GM12874 (cell line): ENCODE measurements around the gene FSIP1.

Experiments
- CTCF ChIP-seq: IDR thresholded peaks from 2 replicates; pipeline ENCODE4 v1.5.1; 2011; ENCODE audit warnings: low read depth, mild to moderate bottlenecking, control low read depth, low read length, moderate library complexity; ENCODE audit not compliant: insufficient read depth

The FSIP1 gene

GRCh38 chr15:39745415-39745814 is 37.2 kb downstream of the FSIP1 start:
- TF ChIP-seq CTCF: no peak

GRCh38 chr15:39744334-39745103 is 38.1 kb downstream of the FSIP1 start:
- TF ChIP-seq CTCF: no peak

GRCh38 chr15:39743611-39744010 is 39.0 kb downstream of the FSIP1 start:
- no peak for TF ChIP-seq CTCF

- no peak for TF ChIP-seq CTCF
Observed at GRCh38 chr15:39741258-39741657, 41.4 kb downstream of the FSIP1 start.

- TF ChIP-seq CTCF: no peak
Observed at GRCh38 chr15:39738998-39739397, 43.6 kb downstream of the FSIP1 start.

GRCh38 chr15:39737196-39737550 is 45.5 kb downstream of the FSIP1 start:
- no peak for TF ChIP-seq CTCF

GRCh38 chr15:39736412-39737195 is 46.0 kb downstream of the FSIP1 start:
- TF ChIP-seq CTCF: no peak
